ENCODE results near the gene OCA2.
"Not testable (repeated sequence)": the region's sequence is repeated elsewhere in the genome, so short reads cannot be mapped to it uniquely, and the experiment has no call there.

The OCA2 gene

GRCh38 chr15:28121577-28121976, 22.5 kb upstream of the OCA2 start:
- DNase-seq, result not testable (repeated sequence)

- no peak for DNase-seq
These were observed 21.2 kb upstream of the OCA2 start for GRCh38 chr15:28120359-28120640.

- no peak for DNase-seq
These were observed 19.4 kb upstream of the OCA2 start for GRCh38 chr15:28118531-28118930.

GRCh38 chr15:28118083-28118482, 19.0 kb upstream of the OCA2 start:
- no peak for DNase-seq

DNA sequence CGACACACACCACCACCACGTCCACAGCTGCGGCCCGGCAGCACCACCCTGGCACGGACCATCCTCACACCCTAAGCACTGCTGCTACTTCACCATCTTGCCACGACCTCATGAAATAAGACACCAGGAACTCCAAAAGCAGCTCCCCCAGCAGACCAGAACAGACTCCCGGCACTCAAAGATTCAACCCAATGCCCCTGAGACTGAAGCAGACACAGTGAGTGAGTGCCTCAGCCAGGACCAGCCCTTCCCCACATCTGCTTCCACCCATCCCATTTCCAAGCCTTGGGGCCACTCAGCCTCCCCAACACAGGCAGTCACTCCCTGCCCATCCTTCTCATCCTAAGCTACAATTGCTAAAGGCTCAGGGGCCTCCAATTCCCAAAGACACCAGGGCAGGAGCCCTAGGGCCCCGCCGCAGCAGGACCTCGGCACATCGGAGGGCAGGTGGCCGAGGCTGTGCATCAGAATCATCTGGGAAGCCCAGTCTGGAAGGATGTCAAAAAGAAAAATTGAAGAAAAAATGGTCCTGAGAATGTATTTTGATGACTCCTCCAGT, 18.4 kb upstream of the OCA2 start:
- DNase-seq, result no peak

GRCh38 chr15:28116521-28117431, 17.7 kb upstream of the OCA2 start:
- DNase-seq, result no peak

GRCh38 chr15:28115871-28116270, 16.8 kb upstream of the OCA2 start:
- DNase-seq, result no peak

DNA sequence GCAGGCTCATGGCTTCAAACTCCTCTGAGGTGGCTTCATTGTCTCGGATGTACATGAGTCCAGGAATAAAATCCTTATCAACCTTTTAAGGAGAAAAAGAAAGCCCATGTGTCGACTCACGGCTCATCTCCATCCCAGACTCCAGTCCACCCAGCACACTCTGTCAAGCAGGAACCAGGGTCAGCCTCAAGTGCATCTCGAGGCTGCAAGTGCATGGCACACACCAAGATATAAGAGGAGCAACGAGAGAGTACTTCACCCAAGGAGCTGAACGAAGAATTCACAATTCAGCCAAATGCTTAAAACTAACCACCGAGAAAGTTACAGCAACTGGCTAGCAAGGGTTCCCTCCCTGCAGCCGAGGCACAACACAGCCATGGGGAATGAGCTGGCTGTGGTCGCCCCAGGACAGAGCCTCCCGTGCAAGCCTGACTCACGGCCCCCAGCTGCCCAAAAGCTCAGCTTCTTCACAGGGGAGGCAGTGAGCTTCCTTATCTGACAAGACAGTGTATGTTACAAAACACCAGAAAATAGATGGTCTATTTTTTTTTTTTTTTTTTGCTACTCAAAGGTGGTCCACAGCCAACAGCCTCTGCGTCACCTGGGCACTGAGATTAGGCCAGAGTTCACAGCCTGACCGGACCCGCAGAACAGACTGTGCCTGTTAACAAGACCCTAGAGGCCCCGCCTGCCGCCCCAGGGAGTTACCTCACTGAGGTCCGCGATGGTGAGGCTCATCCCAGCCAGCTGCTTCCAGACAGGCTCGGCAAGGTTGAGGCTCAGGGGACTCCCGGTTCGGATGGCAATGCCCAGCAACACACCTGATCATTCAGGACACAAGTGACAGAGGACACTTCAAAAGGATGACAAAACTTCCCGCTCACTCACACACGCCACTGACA, 15.9 kb upstream of the OCA2 start:
- DNase-seq, result no peak

DNA sequence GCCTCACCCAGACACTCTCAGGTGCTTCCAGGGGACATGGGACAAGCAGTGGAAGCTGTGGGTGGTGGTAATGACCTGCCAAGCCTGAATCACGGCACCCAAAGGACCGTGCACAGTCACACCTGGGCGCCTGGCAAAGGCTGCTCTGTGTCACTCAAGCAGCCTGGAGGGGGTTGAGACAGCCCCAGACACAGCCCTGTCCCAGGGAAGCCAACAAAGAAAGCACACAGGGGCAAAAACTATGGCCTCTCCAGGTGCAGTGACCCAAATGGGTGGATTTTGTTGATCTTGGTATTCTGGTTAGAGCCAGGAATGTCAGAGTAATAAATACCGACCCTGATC, 15.0 kb upstream of the OCA2 start:
- no peak for DNase-seq

GRCh38 chr15:28113394-28114113, 14.4 kb upstream of the OCA2 start:
- DNase-seq, result peak in 1 of 56 donors; percentile 25

DNA sequence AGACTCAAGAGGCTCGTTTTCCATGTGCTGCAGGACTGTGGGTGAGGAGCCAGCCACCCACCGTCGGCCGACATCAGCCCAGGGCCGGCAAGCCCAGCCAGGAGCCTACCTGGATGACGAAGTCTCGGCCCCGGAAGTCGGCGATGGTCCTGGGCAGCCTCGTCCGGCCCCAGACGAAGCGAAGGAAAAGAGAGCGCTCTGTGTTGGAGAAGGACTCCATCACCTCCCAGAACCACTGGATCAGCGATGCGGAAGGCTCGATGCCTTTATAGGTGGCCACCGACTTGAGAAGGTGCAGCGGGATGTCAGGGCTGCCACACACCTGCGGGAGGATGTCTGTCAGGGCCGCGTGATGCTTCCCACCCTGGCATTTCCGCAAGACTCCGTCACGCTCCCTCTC, 13.8 kb upstream of the OCA2 start:
- no peak for DNase-seq

GRCh38 chr15:28112101-28112760, 13.1 kb upstream of the OCA2 start:
- DNase-seq, result no peak

DNA sequence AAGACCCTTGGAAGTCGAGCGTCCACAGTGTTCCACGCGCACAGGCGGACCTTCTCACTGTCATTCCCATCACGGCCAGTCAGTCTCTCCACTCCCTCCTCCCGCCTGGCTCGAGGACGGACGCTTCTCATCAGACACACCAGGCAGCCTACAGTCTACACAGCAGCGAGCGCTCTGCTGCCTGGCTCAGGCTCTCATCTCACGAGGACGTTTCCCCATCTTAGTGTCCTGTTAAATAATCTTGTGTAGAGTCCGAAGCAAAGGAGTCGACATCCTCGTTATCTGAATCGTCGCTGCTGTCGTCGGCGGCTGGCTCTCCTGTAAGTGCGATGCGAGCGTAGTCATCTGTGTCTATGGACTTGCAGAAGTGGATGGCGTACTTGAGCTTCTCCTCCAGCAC, 12.4 kb upstream of the OCA2 start:
- no peak for DNase-seq

- DNase-seq, result peak in 1 of 56 donors; percentile 24
These were observed 11.4 kb upstream of the OCA2 start for GRCh38 chr15:28110481-28110881.

DNA sequence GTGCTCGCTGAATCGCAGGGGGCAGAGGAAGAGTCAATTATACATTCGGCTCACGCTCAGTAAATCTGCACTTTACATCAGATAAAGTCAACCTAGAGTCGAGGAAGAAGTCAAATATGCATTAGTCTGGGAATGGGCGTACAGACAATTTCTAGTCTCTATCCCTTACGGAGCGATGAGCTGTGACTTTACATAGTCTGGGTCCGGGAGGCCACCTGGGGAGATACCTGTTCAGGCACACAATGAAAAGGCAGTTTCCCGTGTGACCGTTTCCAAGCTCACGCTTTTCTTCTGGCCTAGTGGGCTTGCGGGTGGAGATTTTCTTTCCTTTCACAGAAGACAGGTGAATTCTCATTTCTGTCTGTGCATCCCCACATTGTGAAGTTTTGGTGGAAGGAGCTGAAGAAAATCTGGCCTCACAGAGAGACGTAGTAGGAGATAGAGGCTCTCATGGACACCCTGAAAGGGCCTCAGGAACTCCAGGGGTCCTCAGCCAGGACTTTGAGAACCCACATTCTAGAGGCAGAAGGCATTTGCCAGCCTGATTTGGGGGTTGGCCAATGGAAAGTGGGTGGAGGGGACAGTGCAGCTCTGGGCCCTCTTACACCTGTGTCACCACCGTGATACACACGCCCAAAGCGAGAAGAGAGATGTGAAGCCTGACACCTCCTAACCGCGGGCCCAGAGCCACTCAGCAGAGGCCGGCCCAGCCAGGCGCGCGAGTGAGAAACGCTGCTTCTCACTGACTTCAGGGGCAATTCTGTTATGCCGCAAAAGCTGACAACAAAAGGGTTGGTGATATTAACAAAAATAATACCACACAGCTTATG, 10.7 kb upstream of the OCA2 start:
- no peak for DNase-seq

- no peak for DNase-seq
These were observed 8.8 kb upstream of the OCA2 start for GRCh38 chr15:28107904-28108275.

GRCh38 chr15:28107111-28107903, 8.2 kb upstream of the OCA2 start:
- no peak for DNase-seq

- DNase-seq, result no peak
These were observed 7.4 kb upstream of the OCA2 start for GRCh38 chr15:28106294-28107110.

DNA sequence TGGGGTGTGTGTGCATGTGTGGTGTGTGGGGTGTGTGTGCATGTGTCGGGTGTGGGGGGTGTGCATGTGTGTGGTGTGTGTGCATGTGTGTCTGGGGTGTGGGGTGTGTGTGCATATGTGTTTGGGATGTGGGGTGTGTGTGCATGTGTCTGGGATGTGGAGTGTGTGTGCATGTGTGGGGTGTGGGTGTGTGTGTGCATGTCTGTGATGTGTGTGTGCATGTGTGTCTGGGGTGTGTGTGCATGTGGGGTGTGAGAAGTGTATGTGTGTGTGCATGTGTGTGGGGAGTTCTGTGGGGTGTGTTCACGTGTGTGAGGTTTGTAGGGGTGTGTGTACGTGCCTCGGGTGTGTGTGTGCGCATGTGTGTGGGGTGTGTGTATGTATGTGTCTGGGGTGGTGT, 6.7 kb upstream of the OCA2 start:
- DNase-seq, result no peak
